ENCODE data around the gene RASSF1.

- no peak for TF ChIP-seq CTCF (IDR thresholded peaks at IDR 0.05)
- no peak for TF ChIP-seq RAD21 (conservative IDR thresholded peaks at IDR 0.05 in 1 of 2, IDR thresholded peaks at IDR 0.05 in 1 of 2)
- TF ChIP-seq POLR2A (IDR thresholded peaks at IDR 0.05; ENCODE audit: low read length), result no peak
- no peak for TF ChIP-seq SMC3 (IDR thresholded peaks at IDR 0.05)
- no peak for TF ChIP-seq FOSL2 (IDR thresholded peaks at IDR 0.05)
- TF ChIP-seq FOSL2 (CRISPR knock-in tag; IDR thresholded peaks at IDR 0.05), result no peak
- TF ChIP-seq CHD4 (IDR thresholded peaks at IDR 0.05; ENCODE audit: borderline replicate concordance), result no peak
- no peak for TF ChIP-seq KDM1A (IDR thresholded peaks at IDR 0.05; ENCODE audit: low read depth)
- TF ChIP-seq EP300 (IDR thresholded peaks at IDR 0.05), result no peak
- no peak for TF ChIP-seq PBX3 (IDR thresholded peaks at IDR 0.05)
- no peak for TF ChIP-seq MAX (IDR thresholded peaks at IDR 0.05)
- TF ChIP-seq USF2 (IDR thresholded peaks at IDR 0.05), result no peak
- TF ChIP-seq RNF2 (IDR thresholded peaks at IDR 0.05; ENCODE audit: borderline replicate concordance, low read depth), result no peak
- no peak for TF ChIP-seq TP53 (CRISPR knock-in tag; IDR thresholded peaks at IDR 0.05)
Measured at GRCh38 chr3:50340448-50341329, at the start of gene RASSF1.
